ENCODE results near the gene ZMYND11.
A peak's percentile ranks its signal among the peaks of the same experiment; 100 is the strongest.
"Not testable (repeated sequence)": the region's sequence is repeated elsewhere in the genome, so short reads cannot be mapped to it uniquely, and the experiment has no call there.

ZMYND11 gene

GRCh38 chr10:132946-133898 lies 2.0 kb upstream of the ZMYND11 start:
- DNase-seq (ENCODE audit: low read depth), result no peak

- DNase-seq (ENCODE audit: low read depth), result peak; percentile 9
Observed at GRCh38 chr10:134247-135131, 766 bp upstream of the ZMYND11 start.

GRCh38 chr10:135601-136464 lies 578 bp downstream of the ZMYND11 start:
- peak; percentile 57 for DNase-seq (ENCODE audit: low read depth)

GRCh38 chr10:136465-136762 lies 1.2 kb downstream of the ZMYND11 start:
- DNase-seq (ENCODE audit: low read depth), result no peak

GRCh38 chr10:137031-137430 lies 1.8 kb downstream of the ZMYND11 start:
- peak; percentile 22 for DNase-seq (ENCODE audit: low read depth)

GRCh38 chr10:137606-138005 lies 2.4 kb downstream of the ZMYND11 start:
- DNase-seq (ENCODE audit: low read depth), result no peak

- DNase-seq (ENCODE audit: low read depth), result no peak
Observed at GRCh38 chr10:142371-142770, 7.1 kb downstream of the ZMYND11 start.

GRCh38 chr10:152915-153314 lies 17.7 kb downstream of the ZMYND11 start:
- no peak for DNase-seq (ENCODE audit: low read depth)

- DNase-seq (ENCODE audit: low read depth), result no peak
Observed at GRCh38 chr10:154348-154747, 19.1 kb downstream of the ZMYND11 start.

GRCh38 chr10:167383-167782 lies 32.1 kb downstream of the ZMYND11 start:
- DNase-seq (ENCODE audit: low read depth), result no peak

GRCh38 chr10:173741-174140 lies 38.5 kb downstream of the ZMYND11 start:
- no peak for DNase-seq (ENCODE audit: low read depth)

- no peak for DNase-seq (ENCODE audit: low read depth)
Observed at GRCh38 chr10:176677-177076, 41.4 kb downstream of the ZMYND11 start.

- no peak for DNase-seq (ENCODE audit: low read depth)
Observed at GRCh38 chr10:178208-178607, 43.0 kb downstream of the ZMYND11 start.

GRCh38 chr10:178723-179122 lies 43.5 kb downstream of the ZMYND11 start:
- no peak for DNase-seq (ENCODE audit: low read depth)

- DNase-seq (ENCODE audit: low read depth), result no peak
Observed at GRCh38 chr10:182441-183201, 47.4 kb downstream of the ZMYND11 start.

GRCh38 chr10:184174-184573 lies 48.9 kb downstream of the ZMYND11 start:
- no peak for DNase-seq (ENCODE audit: low read depth)

GRCh38 chr10:184911-185310 lies 49.7 kb downstream of the ZMYND11 start:
- no peak for DNase-seq (ENCODE audit: low read depth)

GRCh38 chr10:185571-185970 lies 50.3 kb downstream of the ZMYND11 start:
- DNase-seq (ENCODE audit: low read depth), result not testable (repeated sequence)

- no peak for DNase-seq (ENCODE audit: low read depth)
Observed at GRCh38 chr10:186911-187310, 51.7 kb downstream of the ZMYND11 start.

GRCh38 chr10:188546-188945 lies 53.3 kb downstream of the ZMYND11 start:
- DNase-seq (ENCODE audit: low read depth), result no peak

GRCh38 chr10:190216-190615 lies 55.0 kb downstream of the ZMYND11 start:
- no peak for DNase-seq (ENCODE audit: low read depth)

All from stimulated activated CD4-positive, alpha-beta T cell treated with anti-CD3 and anti-CD28 coated beads, Interleukin-2, amount 100 ng/mL, for 4 hours (primary cell).